GM21717 (cell line): ENCODE measurements around the gene MTFP1.
"Not testable (repeated sequence)": the region's sequence is repeated elsewhere in the genome, so short reads cannot be mapped to it uniquely, and the experiment has no call there.

Experiments
- ATAC-seq: cut with Tn5 transposase; IDR thresholded peaks from one replicate; pipeline ENCODE4 v1.9.1; 2021; ENCODE audit warnings: mild to moderate bottlenecking, moderate library complexity; ENCODE audit not compliant: unreplicated experiment

Gene MTFP1

GRCh38 chr22:30402028-30402765 lies 23.4 kb upstream of the MTFP1 start:
- ATAC-seq = no peak

- not testable (repeated sequence) for ATAC-seq
These were observed 22.8 kb upstream of the MTFP1 start for GRCh38 chr22:30402766-30403104.

GRCh38 chr22:30404307-30404706 lies 21.3 kb upstream of the MTFP1 start:
- no peak for ATAC-seq

GRCh38 chr22:30405731-30406130 lies 19.8 kb upstream of the MTFP1 start:
- ATAC-seq = no peak

- no peak for ATAC-seq
These were observed 19.2 kb upstream of the MTFP1 start for GRCh38 chr22:30406400-30406799.

DNA sequence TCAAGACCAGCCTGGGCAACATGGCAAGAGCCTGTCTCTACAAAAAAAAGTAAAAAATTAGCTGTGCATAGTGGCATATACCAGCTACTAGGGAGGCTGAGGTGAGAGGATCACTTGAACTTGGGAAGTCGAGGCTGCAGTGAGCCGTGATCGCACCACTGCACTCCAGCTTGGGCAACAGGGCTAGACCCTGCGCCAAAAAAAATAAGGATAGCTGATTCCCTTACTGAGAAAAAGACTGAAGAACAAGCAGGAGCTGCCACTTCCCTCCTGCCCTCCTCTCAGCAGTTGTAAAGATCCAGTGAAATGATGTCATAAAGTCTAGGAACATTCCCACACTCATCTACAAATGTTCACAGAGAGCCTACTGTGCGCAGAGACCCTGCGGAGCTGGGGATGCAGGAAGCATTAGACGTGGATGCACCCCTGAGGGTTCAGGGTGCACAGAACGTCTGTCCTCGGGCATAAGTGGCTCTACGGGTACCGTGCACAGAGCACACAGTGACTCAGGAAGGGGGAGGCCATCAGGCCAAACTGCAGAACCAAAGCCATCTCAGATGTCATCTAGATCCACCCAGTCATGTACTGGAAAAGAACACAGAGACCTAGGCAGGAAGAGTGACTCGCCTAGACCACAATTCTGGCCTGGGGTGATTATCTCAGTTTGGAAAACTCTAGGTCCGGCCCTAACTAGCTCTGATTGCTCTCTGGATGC lies 17.0 kb upstream of the MTFP1 start:
- ATAC-seq = no peak

GRCh38 chr22:30411780-30412179 lies 13.8 kb upstream of the MTFP1 start:
- ATAC-seq = no peak

- ATAC-seq = no peak
These were observed 12.6 kb upstream of the MTFP1 start for GRCh38 chr22:30413001-30413400.

DNA sequence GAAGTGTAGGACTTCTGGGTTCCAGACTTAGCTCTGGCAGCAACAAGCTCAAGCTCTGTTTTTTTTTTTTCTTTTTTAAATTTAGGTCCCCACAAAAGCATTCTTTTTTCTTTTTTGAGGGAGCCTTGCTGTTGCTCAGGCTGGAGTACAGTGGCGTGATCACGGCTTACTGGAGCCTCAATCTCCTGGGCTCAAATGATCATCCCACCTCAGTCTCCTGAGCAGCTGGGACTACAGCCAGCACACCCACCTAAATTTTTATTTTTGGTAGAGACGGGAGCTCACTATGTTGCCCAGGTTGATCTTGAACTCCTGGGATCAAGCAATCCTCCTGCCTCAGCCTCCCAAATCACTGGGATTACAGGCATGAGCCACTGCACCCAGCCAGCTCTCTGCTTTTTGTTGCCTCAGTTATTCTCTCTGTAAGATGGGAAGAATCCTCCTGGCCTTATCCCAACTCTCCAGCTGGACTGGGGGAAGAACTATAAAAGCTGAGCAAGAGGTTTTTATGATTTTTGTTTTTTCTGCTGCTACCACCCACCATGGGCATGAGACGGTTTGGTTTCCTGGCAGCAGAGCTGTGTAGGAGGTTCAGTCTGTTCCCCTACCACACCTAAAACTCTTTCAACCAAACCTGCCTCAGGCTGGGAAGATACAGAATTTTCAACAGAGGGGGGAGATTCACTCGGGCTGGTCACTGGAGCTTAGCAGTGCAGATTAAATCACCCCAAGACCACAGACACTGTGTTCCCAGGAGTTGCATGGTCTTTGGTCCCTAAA lies 11.6 kb upstream of the MTFP1 start:
- ATAC-seq = no peak

GRCh38 chr22:30414525-30415047 lies 11.0 kb upstream of the MTFP1 start:
- ATAC-seq = no peak

GRCh38 chr22:30416403-30416802 lies 9.2 kb upstream of the MTFP1 start:
- ATAC-seq = no peak

DNA sequence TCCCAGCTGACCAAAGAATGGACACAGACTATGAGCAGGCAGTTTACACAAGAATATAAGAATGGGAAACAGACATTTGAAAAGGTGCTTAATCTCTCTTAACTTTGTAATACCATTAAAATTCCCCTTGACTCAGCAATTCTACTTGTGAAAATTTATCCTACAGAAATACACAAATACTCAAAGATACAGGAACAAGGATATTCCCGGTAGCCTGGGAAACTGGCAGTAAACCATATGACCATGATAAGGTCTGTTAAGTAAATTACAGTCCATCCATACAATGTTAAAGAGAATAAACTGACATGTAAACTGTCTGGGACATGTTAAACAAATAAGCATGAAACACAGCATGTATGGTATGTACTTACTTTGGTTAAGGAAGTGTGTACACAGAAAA lies 8.7 kb upstream of the MTFP1 start:
- no peak for ATAC-seq

- ATAC-seq = no peak
These were observed 5.0 kb upstream of the MTFP1 start for GRCh38 chr22:30420347-30421125.

DNA sequence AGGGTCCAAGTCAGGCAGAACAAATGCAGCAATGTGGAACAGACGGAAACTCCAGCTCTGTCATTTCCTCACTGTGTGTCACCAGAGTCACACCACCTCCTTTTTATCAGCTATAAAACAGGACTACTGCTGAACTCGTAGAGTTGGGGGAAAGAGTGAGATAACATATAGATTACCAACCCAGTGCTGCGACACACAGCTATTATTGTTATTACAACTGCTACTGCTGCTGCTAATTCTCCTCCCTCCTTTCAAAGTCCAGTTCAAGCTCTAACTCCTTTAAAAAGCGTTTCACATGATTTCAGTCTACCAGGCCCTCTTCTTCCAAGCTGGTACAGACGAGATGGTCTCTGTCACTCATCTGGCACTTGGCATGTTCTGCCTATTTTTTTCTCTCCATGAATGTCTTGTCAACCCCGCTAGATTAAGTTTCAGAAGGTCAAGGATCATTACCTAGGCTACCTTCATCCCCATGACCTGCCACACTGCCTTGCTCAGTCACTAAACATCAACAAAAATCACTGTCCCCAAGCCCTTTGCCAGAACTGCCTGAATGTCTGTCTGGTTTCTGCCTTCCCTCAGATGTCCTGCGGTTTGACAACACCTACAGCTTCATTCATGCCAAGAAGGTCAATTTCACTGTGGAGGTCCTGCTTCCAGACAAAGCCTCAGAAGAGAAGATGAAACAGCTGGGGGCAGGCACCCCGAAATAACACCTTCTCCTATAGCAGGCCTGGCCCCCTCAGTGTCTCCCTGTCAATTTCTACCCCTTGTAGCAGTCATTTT lies 3.7 kb upstream of the MTFP1 start:
- no peak for ATAC-seq

- ATAC-seq = no peak
These were observed 2.9 kb upstream of the MTFP1 start for GRCh38 chr22:30422481-30423300.

GRCh38 chr22:30423301-30423958 lies 2.1 kb upstream of the MTFP1 start:
- peak; percentile 27 for ATAC-seq

- peak; percentile 75 for ATAC-seq
These were observed 1.5 kb upstream of the MTFP1 start for GRCh38 chr22:30423959-30424533.
